NCI-H1436 treated with DMSO at 0.1 percent for 48 hours (cell line): ENCODE results near the gene HNRNPA3.
"Not testable (repeated sequence)": the region's sequence is repeated elsewhere in the genome, so short reads cannot be mapped to it uniquely, and the experiment has no call there.

Experiments
- DNase-seq: peaks from one replicate; lab custom pipeline; 2025; lab: John Stamatoyannopoulos, UW

The HNRNPA3 gene

DNA sequence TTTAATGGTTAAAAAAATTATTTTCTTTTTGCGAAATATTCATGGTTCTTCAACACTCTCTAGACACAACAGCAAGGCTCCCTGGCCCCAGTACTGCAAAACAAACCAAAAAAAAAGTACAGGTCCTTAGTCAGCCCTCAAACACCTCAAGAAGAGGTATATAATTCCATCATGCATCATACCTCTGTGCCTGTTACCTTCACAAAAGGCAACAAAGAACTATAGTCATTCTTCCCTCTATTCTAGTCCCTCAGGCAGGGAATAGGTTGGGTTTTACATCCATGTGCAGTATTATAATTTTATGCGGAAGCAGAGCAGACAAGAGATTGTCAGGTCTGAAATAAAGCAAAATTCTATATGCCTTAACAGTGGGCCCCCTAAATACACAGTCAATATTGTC, 43.4 kb downstream of the HNRNPA3 start:
- DNase-seq = no peak

DNA sequence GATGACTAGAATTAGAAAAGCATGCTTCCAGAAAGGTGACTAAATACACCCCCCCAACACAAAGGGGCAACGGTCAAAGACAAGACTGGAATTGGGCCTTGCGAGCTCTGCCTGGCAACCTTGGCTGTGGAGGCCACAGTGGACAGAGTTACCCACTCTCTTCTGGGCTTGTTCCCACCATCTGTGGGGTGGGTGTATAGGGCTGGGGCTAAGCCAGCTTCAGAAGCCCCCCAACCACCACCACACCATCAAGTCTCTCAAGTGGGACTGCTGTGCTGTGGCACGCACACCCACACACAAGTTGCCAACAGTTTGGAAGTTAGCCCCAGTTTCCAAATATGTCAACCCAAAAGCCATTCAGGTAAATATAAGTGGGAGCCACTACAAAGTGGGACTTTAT, 44.1 kb downstream of the HNRNPA3 start:
- no peak for DNase-seq

DNA sequence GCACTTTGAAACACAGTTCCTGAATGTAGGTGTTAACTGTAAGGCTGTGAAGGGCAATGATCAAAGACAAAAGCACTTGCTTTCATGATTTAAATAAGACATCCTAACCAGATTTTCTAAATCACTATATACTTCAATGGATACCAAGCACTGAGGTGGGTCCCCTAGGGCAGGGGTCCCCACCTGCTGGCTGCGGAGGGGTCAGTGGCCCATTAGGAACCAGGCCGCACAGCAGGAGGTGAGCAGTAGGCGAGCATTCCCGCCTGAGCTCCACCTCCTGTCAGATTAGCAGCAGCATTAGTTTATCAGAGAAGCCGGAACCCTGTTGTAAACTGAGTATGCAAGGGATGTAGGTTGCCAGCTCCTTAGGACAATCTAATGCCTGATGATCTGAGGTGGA, 44.9 kb downstream of the HNRNPA3 start:
- DNase-seq = no peak

DNA sequence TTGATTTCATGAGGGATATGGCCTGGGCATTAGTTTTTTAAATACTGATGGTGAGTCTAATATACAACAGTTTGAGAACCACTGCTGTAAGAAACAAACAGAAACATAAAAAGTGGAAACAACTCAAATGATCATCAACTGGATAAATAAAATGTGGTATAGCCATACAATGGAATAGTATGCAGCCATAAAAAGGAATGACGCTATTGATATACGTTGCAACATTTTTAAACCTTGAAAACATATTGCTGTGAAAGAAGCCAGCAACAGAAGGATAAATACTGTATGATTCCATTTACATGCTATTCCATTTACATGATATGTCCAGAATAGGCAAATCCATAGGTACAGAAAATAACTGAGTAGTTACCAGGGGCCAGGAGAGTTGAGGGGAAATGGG, 45.5 kb downstream of the HNRNPA3 start:
- DNase-seq = no peak

DNA sequence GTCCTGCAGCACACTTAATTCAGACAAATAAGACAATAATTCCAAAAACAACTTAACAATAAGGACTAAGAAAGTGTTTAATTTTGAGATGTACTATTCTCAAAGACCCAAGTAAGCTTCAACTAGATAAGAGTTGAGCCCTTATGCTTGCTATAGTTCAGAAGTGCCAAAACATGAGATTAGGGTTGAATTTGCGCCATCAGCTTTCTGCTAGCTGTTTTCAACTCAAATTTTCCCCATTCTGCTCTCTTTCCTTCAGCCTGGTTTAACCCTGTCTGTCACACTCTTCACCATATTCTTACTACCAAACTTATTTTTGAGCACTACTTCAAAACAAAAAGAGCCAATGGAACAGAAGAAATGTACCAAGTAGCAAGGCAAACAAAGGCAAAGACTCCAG, 47.8 kb downstream of the HNRNPA3 start:
- no peak for DNase-seq

DNA sequence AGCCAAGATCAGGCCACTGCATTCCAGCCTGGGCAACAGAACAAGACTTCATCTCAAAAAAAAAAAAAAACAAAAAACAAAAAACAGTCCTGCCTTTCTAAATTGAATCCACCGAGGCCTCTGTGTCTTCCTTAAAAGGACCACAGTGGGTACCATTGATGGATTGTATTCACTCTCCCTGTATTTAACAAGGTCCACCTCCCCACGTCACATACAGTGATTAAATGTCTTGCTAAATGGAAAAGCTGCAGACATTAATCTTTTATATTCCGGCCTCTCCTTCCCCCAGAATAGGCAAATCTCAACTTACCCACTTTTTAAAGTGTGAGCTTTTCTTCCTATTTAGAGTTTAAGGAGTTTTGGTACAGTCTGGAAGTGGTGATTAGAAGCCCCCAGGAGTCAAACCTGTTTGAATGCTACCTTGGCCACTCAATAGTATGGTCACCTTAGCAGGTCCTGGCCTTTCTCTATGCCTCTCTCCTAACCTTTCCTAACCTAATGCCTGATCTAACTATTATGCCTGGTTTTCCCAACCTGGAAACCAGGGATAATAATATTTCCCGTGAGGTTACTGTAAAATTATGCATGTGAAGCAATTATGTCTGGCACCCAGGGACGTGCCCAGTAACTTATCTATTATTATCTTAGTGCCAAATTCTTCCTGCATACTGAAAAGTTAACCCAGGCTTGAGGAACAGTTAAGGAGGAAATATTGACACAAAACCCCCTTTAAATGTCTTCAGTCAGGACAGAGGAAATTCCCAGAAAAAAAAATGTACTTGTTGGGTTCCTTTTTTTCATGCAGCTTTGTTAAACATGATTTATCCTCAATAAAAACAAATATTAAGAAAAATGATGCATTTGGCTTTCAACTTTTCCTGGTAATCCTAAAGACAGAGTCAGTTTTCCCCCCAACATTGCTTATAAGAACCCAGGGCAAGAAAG, 48.8 kb downstream of the HNRNPA3 start:
- DNase-seq = no peak

DNA sequence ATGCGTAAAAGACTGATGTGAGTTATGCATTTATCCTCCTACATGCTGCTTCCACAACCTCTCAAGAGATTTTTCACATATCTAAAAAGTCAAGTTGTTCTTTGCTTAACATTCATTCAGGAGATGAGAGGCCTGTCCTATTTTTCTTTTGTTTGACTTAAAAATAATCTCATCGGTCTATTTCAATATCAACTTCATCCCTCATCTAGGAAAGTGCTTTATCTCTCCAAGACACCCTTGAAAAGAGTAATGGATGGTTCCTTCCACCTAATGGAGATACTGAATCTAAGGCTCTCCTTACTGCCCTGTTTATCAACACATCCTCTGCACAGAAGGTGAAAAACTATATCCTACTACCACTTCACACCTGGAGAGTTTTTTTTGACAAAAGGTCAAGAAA, 49.5 kb downstream of the HNRNPA3 start:
- no peak for DNase-seq

DNA sequence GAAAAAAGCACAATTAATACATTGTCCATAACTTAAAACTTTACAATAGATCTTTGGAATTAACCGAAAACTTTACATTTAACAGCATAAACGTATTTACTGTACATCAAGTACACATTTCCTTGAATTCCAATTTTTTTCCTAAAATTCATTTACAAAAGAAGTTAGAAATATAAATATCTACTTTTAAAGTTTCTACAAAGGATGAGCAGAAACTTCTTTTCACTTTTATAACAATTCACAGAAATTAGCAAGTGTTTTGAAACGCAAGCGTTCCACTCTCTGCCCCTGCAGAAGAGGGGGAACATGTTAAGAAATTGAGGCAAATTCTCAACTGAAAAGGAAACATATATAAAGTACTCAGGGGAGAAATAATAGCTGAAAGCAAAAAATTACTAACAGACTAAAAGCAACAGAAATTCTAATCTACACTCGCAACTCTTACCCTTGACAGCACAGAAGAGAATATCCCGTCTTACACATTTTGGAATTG, 50.4 kb downstream of the HNRNPA3 start:
- no peak for DNase-seq

DNA sequence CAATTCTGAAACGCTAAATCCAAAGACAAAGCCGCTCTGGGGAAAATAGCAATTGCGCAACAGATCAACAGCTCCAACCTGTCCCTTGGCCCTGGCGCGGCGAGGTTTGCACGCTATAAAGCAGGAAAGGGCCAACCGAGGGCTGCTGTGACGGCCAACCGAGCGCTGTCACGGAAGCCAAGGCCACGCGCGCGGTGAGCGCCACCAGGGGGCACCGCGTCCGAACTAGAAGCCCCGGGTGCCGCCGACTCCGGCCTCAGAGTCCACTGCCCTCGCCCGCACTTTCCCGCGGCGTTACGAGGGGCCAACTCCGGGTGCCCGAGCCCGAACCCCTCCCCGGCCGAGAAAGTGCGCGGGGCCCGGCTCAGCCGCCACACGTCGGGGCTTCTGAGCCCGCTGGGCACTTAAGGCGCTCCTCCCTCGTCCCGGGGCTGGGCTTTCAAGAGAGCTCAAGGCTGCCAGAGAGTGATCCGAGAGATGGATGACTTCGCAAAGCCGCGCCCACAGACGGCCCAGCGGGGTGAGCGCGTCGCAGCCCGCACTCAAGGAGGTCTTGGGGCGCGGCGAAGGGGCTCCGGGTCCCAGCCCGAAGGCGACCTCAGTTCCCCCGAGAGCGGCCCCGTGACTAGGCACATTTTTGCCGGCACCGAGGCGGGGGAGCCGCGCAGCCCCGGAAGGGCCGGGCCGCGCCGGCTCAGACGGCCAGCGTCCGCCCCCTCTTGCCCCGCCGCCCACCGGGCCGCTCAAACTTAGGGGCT, 51.0 kb downstream of the HNRNPA3 start:
- peak; percentile 76 for DNase-seq

DNA sequence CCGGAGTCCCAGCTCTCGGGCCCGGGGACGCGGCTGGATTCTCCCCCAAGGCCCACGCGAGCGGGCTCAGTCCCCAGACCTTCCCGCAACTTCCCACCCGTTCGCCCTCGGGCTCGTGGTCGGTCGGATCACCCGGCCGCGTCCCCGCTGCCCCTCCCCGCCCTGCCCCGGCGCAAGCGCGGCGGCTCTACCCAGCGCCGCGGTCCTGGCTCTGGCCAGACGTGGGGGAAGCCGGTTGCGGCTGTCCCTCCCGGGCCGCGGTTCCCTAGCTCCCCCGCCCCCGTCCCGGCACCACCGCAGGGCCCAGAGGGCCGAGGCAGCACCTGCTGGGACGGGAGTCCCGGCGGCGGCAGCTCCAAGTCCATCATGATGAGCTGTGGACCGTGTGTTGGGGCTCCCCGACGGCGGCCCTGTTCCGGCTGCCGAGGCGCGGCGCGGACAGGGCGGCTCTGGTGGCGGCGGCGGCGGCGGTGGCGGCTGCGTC, 51.7 kb downstream of the HNRNPA3 start:
- DNase-seq = no peak

DNA sequence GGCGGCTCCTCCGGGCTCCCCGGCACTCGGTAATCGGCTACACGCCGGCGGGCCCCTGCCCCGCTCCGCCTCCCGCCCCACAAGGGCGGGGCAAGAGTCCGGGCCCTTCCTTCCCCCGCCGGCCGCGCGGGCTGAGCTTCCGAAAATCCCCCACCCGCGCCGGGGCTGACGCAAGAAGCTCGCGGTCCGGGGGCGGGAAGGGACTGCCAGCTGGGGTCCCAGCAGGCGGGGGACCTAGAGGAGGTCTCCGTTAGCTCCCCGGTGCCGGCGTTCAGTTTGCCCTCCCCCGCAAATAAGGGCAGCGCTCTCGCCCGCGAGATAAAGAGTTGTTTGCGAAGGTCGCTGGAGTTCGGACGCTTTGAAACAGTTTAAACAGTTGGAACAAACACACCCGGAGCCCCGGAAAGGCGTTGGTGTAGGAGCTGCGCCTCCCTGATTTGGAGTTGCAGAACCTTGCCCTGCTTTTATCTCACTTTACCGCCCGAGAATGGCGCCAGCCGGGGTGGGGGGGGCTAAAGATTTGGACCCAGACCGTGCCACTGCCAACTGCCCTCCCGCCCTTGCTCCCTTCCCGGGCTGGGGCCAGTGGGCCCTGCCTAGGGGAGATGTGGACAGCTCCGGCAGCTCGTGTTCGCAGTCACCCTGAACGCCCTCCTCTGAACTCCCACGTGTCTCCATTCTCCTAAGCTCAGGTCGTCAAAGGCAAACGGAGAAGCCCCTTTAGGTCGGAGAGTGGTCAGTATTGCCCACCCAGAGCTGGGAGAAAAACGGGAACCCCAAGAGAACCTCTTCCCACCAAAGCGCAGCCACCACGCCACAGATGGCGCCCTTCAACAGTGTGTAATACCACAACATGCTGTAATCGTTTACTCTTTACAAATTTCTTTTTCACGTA, 52.3 kb downstream of the HNRNPA3 start, which contains the start of gene NFE2L2:
Gene NFE2L2 (minus strand): TSS at position 35 of the 895 bp plus-strand sequence. CDS start 151 bp downstream, outside the sequence.
- peak; percentile 53 for DNase-seq

DNA sequence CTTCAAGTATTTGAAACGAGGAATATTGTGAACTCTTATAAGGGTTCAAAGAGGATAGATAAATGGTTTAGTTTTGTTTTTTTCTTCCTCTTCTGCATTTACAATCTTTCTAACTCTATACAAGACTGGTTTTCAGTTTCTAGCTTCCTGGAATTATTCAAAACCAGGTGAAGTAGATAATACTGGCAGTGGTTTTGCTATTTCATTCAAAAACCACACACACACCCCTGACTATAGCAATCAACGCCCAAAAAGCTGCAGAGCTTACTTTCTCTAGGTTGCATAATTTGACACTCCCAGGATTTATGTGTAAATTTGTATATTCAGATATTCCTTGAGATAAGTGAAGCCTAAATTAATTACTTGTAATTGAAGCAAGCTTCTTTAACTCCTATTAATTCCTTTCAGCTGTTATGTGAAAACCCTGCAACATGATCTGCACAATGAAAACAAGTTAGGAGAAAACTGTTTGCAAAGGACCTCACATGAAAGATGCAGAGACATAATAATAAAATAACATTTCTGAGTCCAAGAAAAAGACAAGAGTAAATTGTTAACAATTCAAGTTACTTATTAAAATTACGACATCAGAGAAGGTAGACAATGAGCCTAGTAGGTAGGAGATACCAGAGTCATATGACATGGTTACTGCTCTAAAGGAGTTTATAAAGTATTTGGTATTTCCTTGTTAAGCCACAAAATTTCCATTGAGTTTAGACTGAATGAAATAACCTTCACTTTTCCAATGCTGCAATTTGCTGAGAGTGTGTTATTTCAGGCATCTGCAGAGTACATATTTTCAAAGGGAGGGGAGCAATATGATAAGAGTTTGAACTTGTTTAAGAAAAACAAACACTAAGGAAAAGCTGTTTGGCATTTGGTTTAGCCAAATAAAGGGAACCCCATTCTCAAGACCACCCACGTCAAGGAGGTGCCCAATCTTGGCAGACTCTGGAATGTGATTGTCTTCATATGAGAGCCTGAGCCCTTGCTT, 53.5 kb downstream of the HNRNPA3 start:
- no peak for DNase-seq

DNA sequence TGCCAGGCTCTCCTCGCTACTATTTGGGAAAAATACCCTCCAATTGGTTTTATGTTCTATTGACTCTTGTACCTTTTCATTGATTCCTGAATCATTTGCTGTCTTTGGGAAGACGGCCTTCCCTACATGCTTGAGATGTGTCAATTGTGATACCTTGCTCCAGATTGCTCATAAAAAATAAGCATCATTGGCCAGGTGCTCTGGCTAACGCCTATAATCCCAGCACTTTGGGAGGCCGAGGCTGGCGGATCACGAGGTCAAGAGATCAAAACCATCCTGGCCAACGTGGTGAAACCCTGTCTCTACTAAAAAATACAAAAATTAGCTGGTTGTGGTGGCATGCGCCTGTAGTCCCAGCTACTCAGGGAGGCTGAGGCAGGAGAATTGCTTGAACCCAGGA, 54.4 kb downstream of the HNRNPA3 start:
- DNase-seq = not testable (repeated sequence)

DNA sequence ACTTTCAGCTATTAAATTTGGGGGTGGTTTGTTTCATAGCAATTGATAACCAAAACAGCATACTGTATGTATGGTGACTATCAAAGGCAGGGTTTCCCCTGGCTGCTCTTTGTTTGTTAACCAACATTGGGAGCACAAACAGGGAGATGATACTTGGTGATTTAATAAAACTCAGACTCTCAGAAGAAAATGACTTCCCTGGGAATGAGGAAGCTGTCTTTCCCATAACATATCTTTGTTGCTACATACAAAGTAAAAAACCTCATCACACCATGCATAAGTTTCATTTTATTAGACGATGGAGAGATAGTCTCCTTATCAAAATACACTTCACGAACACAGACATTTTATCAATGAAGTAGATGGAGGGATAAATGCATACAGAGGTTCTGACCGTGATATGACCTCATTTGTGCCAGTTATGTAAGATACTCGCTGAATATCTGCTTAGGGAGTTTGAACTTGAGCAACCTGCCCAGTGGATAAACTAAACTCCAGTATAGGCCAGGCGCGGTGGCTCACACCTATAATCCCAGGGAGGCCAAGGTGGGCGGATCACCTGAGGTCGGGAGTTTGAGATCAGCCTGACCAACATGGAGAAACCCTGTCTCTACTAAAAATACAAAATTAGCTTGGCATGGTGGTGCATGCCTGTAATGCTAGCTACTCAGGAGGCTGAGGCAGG, 55.7 kb downstream of the HNRNPA3 start:
- DNase-seq = no peak

DNA sequence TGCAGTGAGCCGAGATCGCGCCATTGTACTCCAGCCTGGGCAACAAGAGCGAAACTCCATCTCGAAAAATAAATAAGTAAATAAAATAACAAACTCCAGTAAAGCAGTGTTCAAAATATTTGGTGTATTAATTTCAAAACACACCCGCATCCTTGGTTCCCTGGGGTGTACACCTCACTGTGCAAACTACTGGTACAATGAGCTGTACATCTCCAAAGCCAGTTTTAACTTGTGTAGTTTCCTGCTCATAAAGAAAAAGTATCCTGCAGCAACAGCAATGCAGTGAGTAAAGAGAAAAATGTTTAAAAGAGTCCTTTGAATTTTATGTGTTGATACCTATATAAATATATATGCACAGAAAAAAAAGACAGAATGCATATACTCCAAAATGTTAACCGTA, 56.3 kb downstream of the HNRNPA3 start:
- no peak for DNase-seq

DNA sequence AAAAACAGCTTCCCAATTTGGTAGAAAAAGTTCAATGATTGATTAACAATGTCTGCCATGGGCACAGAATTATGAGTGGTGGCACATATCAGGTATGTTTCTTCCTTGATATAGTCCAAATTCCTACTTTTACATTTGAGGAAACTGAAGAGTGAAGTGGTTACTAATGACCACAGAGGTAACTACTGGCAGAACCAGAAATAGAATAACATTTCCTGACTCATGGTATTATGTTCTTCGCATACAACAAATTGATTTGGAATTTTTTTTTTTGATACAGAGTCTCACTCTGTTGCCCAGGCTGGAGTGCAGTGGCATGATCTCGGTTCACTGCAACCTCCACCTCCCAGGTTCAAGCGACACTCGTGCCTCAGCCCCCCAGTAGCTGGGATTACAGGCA, 57.9 kb downstream of the HNRNPA3 start:
- DNase-seq = no peak

DNA sequence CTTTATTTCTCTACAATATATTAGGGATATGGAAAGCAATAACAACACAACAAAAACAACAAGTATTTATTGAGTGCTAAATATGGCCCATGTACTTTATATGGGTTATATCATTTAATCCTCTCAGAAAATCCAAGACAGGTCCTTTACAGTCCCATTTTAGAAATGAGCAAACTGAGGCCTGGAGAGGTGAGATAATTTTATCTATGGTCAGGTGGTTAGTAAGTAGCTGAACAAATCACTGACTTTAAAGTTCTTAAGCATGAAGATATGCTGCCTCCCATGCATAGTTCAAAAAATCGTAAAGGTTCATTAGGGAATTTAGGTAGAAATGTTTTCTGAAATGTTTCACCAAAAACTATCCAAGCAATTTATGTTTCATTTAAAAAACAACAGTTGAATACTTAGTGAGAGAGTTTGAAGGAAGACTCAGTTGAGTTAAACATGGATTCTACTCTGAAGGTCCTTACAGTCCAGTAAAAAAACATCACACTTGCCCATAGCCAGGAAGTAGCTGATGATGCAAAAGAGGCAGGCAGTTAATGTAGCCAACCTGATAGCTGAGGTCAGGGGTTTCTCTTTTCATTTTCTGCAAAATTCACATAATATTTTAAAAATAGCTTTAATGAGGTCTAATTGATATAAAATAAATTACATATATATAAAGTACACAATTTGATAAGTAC, 59.5 kb downstream of the HNRNPA3 start:
- DNase-seq = no peak

DNA sequence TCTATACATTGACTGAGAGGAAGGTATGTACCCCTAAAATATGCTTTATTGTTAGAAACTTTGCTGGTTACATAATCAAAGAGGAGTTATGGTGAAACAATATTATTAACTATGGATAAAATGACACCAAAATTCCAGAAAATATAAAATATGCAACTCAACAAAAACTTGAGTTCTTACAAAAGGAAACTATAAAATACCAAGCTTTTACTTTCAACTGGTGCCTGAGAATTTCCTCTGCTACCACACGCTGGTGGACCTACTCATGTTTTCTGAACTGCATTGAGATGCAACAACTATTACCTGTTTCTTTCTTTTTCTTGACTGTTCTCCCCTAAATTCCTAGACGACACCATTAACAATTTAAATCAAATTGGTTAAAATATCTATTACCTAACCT, 60.2 kb downstream of the HNRNPA3 start:
- no peak for DNase-seq

DNA sequence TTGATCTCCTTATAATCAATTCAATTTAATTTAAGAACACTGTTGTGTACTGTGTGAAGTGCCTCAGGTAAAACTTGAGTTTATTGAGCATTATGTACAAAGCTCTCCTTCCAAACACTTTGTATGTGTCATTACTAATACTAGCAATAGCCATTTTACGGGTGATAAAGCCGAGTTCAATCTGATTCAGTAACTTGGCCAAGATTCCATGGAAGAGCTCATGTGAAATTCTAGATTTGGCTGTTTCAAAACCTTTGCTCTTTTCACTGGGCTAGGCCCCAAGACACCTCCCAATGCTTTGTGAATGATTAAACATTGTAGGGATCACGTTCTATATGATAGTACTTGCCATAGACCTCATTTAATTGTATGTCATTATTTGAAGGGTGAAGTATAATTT, 60.8 kb downstream of the HNRNPA3 start:
- DNase-seq = no peak
